B cell (primary cell): ENCODE measurements around the gene HINT3.

Experiments used
- EZH2 ChIP-seq: IDR thresholded peaks from 2 replicates; pipeline ENCODE4 v1.6.1; 2012; ENCODE audit warnings: borderline replicate concordance, low read depth, mild to moderate bottlenecking, moderate library complexity, low read length; ENCODE audit not compliant: insufficient read depth, poor library complexity, severe bottlenecking
- TF ChIP-seq, protein P1 (sequence below): fragments of 200-600 bp; IDR thresholded peaks from one replicate; pipeline ENCODE4 v1.8.0; 2022; ENCODE audit warnings: antibody characterized with exemption, mild to moderate bottlenecking

DNA sequence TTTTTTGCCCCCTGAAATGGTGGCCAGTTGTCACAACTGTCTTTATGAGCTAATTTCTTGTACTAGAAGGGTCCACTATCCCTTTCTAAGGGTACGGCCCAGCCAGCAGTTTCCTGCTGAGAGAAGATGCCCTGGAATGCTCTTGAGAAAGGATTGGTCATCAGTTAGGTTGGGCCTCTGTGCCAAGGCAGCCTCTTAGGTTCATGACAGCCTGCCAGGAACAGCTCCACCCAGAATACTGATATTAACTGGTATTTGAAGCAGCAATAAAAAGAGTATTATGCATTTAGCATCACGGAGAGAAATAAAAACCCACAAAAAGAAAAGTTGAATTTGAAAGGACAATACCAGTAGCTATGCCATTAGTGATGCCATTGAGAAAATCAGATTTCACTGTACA, 9.0 kb upstream of the HINT3 start:
- TF ChIP-seq, protein P1, sequence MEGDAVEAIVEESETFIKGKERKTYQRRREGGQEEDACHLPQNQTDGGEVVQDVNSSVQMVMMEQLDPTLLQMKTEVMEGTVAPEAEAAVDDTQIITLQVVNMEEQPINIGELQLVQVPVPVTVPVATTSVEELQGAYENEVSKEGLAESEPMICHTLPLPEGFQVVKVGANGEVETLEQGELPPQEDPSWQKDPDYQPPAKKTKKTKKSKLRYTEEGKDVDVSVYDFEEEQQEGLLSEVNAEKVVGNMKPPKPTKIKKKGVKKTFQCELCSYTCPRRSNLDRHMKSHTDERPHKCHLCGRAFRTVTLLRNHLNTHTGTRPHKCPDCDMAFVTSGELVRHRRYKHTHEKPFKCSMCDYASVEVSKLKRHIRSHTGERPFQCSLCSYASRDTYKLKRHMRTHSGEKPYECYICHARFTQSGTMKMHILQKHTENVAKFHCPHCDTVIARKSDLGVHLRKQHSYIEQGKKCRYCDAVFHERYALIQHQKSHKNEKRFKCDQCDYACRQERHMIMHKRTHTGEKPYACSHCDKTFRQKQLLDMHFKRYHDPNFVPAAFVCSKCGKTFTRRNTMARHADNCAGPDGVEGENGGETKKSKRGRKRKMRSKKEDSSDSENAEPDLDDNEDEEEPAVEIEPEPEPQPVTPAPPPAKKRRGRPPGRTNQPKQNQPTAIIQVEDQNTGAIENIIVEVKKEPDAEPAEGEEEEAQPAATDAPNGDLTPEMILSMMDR, result no peak
- TF ChIP-seq EZH2, result no peak
